PC-3 (cell line): ENCODE results near the gene EGLN1. TPM values are rescaled to one million over a fixed set of nuclear protein-coding genes. Genes with fewer than 3 reads are reported as not detected.

Experiments
- ATAC-seq: fragments of 200-7000 bp; cut with Tn5 transposase; 2 replicates; pipeline ENCODE4 v1.9.1; 2020; ENCODE audit warnings: mild to moderate bottlenecking, moderate library complexity
- BruUV-seq: library from RNA; stranded (reverse); fragments of 400-500 nt; replicated peaks from 2 replicates; lab custom pipeline; 2021; lab: Mats Ljungman, UMichigan
- CTCF ChIA-PET: fragments of 300-600 bp; sonication (Branson Sonifier 250); formaldehyde crosslinking; loops from one replicate; lab custom pipeline; 2022; ENCODE audit warnings: antibody characterized with exemption; lab: Charles Lee
- POLR2A ChIA-PET: fragments of 300-600 bp; sonication (Branson Sonifier 250); formaldehyde crosslinking; loops from one replicate; lab custom pipeline; 2022; ENCODE audit warnings: antibody characterized with exemption; ENCODE audit not compliant: unreplicated experiment; lab: Charles Lee
- DNase-seq: peaks from one replicate; pipeline ENCODE4 v3.0.0-alpha.2; 2015
- H2AFZ ChIP-seq: fragments of 300-600 bp; sonication (generic); 2 replicates; pipeline ENCODE4 v1.6.0; 2016; ENCODE audit warnings: antibody characterized with exemption, low read length
- H3F3A ChIP-seq: fragments of 300-600 bp; sonication (generic); one replicate; pipeline ENCODE4 v1.6.0; 2017; ENCODE audit warnings: antibody characterized with exemption, low read length, control low read depth, mild to moderate bottlenecking; ENCODE audit not compliant: unreplicated experiment
- H3K27ac ChIP-seq: fragments of 300-600 bp; sonication (generic); 2 replicates; pipeline ENCODE4 v1.5.1; 2016; ENCODE audit warnings: mild to moderate bottlenecking, low read length
- H3K27me3 ChIP-seq: fragments of 300-600 bp; sonication (generic); 2 replicates; pipeline ENCODE4 v1.6.1; 2016; ENCODE audit warnings: low read length, mixed read lengths
- H3K36me3 ChIP-seq: fragments of 300-600 bp; sonication (generic); 2 replicates; pipeline ENCODE4 v1.6.1; 2016; ENCODE audit warnings: low read depth, mixed run types, low read length, mixed read lengths
- H3K4me1 ChIP-seq: fragments of 300-600 bp; sonication (generic); 2 replicates; pipeline ENCODE4 v1.5.1; 2016; ENCODE audit warnings: low read length; ENCODE audit not compliant: insufficient read depth
- H3K4me2 ChIP-seq: fragments of 300-600 bp; sonication (generic); 2 replicates; pipeline ENCODE4 v1.6.0; 2016; ENCODE audit warnings: low read length
- H3K4me3 ChIP-seq: fragments of 300-600 bp; sonication (generic); 2 replicates; pipeline ENCODE4 v1.5.1; 2016; ENCODE audit warnings: mild to moderate bottlenecking, low read length, mixed read lengths
- H3K79me2 ChIP-seq: fragments of 300-600 bp; sonication (generic); 2 replicates; pipeline ENCODE4 v1.6.1; 2017; ENCODE audit warnings: low read length, mixed read lengths
- H3K9ac ChIP-seq: fragments of 300-600 bp; sonication (generic); 2 replicates; pipeline ENCODE4 v1.6.0; 2016; ENCODE audit warnings: mild to moderate bottlenecking, low read length
- H3K9me2 ChIP-seq: fragments of 300-600 bp; sonication (generic); replicated peaks from 2 replicates; pipeline ENCODE4 v1.6.1; 2016; ENCODE audit warnings: mixed run types, low read length, mixed read lengths
- H3K9me3 ChIP-seq: fragments of 300-600 bp; sonication (generic); 2 replicates; pipeline ENCODE4 v1.6.1; 2016; ENCODE audit warnings: low read length, mixed read lengths
- H4K20me1 ChIP-seq: fragments of 300-600 bp; sonication (generic); 2 replicates; pipeline ENCODE4 v1.6.1; 2016; ENCODE audit warnings: low read length, mixed read lengths
- EZH2 ChIP-seq: fragments of 300-600 bp; sonication (generic); IDR thresholded peaks from one replicate; pipeline ENCODE4 v1.6.1; 2017; ENCODE audit warnings: antibody characterized with exemption, mild to moderate bottlenecking, low read length; ENCODE audit not compliant: unreplicated experiment
- EZH2phosphoT487 ChIP-seq: fragments of 300-600 bp; sonication (generic); IDR thresholded peaks from 2 replicates; pipeline ENCODE4 v1.6.1; 2018; ENCODE audit warnings: mild to moderate bottlenecking, antibody characterized with exemption, low read length, borderline replicate concordance
- intact Hi-C: fragments of 100-400 bp; cut with micrococcal nuclease; formaldehyde crosslinking; loops from 2 replicates; pipeline ENCODE4 v1.9.0; 2023
- total RNA-seq: library from RNA; depleted of rRNA; stranded (reverse); fragments of >200 nt; gene quantifications from 2 replicates; pipeline ENCODE4 v1.2.3, GENCODE V29; 2014
- TF ChIP-seq, protein P1 (sequence below): fragments of 300-600 bp; sonication (generic); conservative IDR thresholded peaks from 2 replicates; pipeline ENCODE4 v1.5.1; 2017; ENCODE audit warnings: antibody characterized with exemption, low read depth, mild to moderate bottlenecking, low read length

Gene EGLN1
- total RNA-seq, 1 experiment from 2014 or later, result 37.0 TPM

- CTCF ChIA-PET, result no interaction called here
Measured at GRCh38 chr1:231415018-231415583, 7.0 kb downstream of the EGLN1 start.

GRCh38 chr1:231414260-231415016, 7.6 kb downstream of the EGLN1 start:
- Histone ChIP-seq H4K20me1 (peaks cover 48% of the 10 kb centered on the region), H3K27ac (no peak overlapping the region), H3K9me2 (no peaks in the 10 kb centered on the region), H3F3A (no peaks in the 10 kb centered on the region), H3K27me3 (no peaks in the 10 kb centered on the region), H3K9ac (no peak overlapping the region), H3K36me3 (no peaks in the 10 kb centered on the region), H2AFZ (no peak overlapping the region), H3K79me2 (peaks cover 98% of the 10 kb centered on the region), H3K4me3 (no peak overlapping the region), H3K9me3 (no peaks in the 10 kb centered on the region), H3K4me1 (peaks cover 34% of the 10 kb centered on the region), H3K4me2 (no peak overlapping the region)
- intact Hi-C loops, result no loop called here
- DNase-seq (no peak), ATAC-seq (no peak)
- no TSS peak for BruUV-seq
- TF ChIP-seq EZH2phosphoT487 (no peak), EZH2 (no peak)
- TF ChIP-seq, protein P1, sequence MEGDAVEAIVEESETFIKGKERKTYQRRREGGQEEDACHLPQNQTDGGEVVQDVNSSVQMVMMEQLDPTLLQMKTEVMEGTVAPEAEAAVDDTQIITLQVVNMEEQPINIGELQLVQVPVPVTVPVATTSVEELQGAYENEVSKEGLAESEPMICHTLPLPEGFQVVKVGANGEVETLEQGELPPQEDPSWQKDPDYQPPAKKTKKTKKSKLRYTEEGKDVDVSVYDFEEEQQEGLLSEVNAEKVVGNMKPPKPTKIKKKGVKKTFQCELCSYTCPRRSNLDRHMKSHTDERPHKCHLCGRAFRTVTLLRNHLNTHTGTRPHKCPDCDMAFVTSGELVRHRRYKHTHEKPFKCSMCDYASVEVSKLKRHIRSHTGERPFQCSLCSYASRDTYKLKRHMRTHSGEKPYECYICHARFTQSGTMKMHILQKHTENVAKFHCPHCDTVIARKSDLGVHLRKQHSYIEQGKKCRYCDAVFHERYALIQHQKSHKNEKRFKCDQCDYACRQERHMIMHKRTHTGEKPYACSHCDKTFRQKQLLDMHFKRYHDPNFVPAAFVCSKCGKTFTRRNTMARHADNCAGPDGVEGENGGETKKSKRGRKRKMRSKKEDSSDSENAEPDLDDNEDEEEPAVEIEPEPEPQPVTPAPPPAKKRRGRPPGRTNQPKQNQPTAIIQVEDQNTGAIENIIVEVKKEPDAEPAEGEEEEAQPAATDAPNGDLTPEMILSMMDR, result no peak
- POLR2A ChIA-PET, result interaction anchor here (0.7 kb wide), 1 partner anchor 19 kb away, joined by 4 read pairs; no protein-coding TSS in a partner anchor
- CTCF ChIA-PET, result no interaction called here

More at GRCh38 chr1:231415018-231415583, 7.0 kb downstream of the EGLN1 start:
- Histone ChIP-seq H2AFZ (no peak overlapping the region), H3K9me2 (no peaks in the 10 kb centered on the region), H3K79me2 (peaks cover 98% of the 10 kb centered on the region), H3F3A (no peaks in the 10 kb centered on the region), H3K4me3 (no peak overlapping the region), H3K27me3 (no peaks in the 10 kb centered on the region), H3K4me1 (peaks cover 32% of the 10 kb centered on the region), H3K36me3 (no peaks in the 10 kb centered on the region), H3K4me2 (no peak overlapping the region), H4K20me1 (peaks cover 49% of the 10 kb centered on the region), H3K9me3 (no peaks in the 10 kb centered on the region), H3K27ac (no peak overlapping the region), H3K9ac (no peak overlapping the region)
- intact Hi-C loops, result no loop called here
- ATAC-seq (no peak), DNase-seq (no peak)
- POLR2A ChIA-PET, result no interaction called here
- TF ChIP-seq EZH2phosphoT487 (no peak), EZH2 (no peak)
- TF ChIP-seq, protein P1, result no peak
- BruUV-seq, result no TSS peak

DNA sequence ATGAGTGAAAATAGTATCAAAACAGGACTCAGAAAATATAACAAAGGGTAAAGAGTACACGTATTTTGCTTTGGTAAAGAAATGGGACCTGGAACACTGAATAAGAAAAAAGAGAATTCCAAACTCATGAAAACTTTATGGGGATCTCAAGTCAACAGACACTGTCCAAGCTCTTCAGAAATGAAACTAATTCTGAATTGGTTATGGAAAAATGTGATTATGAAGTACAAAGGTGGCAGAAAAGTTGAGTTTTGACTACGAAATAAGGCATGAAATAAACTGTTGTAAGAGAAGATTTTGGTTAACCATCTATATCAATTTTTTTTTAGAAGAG, 8.4 kb downstream of the EGLN1 start:
- Histone ChIP-seq H3K36me3 (no peaks in the 10 kb centered on the region), H3K27ac (no peak overlapping the region), H3K9me2 (no peaks in the 10 kb centered on the region), H2AFZ (no peak overlapping the region), H4K20me1 (peaks cover 43% of the 10 kb centered on the region), H3K79me2 (peaks cover 98% of the 10 kb centered on the region), H3K4me2 (no peak overlapping the region), H3K4me3 (no peak overlapping the region), H3K9me3 (no peaks in the 10 kb centered on the region), H3K27me3 (no peaks in the 10 kb centered on the region), H3K4me1 (peaks cover 33% of the 10 kb centered on the region), H3F3A (no peaks in the 10 kb centered on the region), H3K9ac (no peak overlapping the region)
- intact Hi-C loops, result no loop called here
- CTCF ChIA-PET, result no interaction called here
- DNase-seq (no peak), ATAC-seq (no peak)
- TF ChIP-seq EZH2, result no peak
- TF ChIP-seq, protein P1, result no peak
- no peak for TF ChIP-seq EZH2phosphoT487
- BruUV-seq, result no TSS peak
- POLR2A ChIA-PET, result no interaction called here
